Left colon (tissue), 2 donors: ENCODE data around the gene ATAD3B. TPM values are rescaled to one million over a fixed set of nuclear protein-coding genes. Genes with fewer than 3 reads are reported as not detected.
A peak's percentile ranks its signal among the peaks of the same experiment; 100 is the strongest.
"Not testable (repeated sequence)": the region's sequence is repeated elsewhere in the genome, so short reads cannot be mapped to it uniquely, and the experiment has no call there.

ENCODE experiments used
- ATAC-seq: fragments of 200-7000 bp; cut with Tn5 transposase; one replicate; pipeline ENCODE4 v1.9.1; 2020; ENCODE audit warnings: mild to moderate bottlenecking, moderate library complexity
- DNase-seq, 2 donors: peaks; one replicate each; pipeline ENCODE4 v3.0.0-alpha.2; 2020
- intact Hi-C, 2 donors: fragments of 100-400 bp; cut with DNase I in 1 of 2; cut with micrococcal nuclease in 1 of 2; formaldehyde crosslinking; loops; one replicate each; pipeline versions ENCODE4 v1.11.2 to v1.14.0; 2022; cut with DNase I, micrococcal nuclease
- total RNA-seq, 2 donors: library from RNA; stranded (reverse); fragmentation: NEBNext Ultra II Directional; extraction: Animal tissue kit (Norgen Biotek cat#: 25700); gene quantifications; one replicate each; pipeline ENCODE4 v1.2.1, GENCODE V29; 2021
- donor health status: DM: no; HTN: no; CAD: no.
- donor health status: DM: yes; HTN: yes; CAD: no.

ATAD3B gene
- total RNA-seq, 2 donors from 2014 or later, result 15.2 to 16.4 TPM

DNA sequence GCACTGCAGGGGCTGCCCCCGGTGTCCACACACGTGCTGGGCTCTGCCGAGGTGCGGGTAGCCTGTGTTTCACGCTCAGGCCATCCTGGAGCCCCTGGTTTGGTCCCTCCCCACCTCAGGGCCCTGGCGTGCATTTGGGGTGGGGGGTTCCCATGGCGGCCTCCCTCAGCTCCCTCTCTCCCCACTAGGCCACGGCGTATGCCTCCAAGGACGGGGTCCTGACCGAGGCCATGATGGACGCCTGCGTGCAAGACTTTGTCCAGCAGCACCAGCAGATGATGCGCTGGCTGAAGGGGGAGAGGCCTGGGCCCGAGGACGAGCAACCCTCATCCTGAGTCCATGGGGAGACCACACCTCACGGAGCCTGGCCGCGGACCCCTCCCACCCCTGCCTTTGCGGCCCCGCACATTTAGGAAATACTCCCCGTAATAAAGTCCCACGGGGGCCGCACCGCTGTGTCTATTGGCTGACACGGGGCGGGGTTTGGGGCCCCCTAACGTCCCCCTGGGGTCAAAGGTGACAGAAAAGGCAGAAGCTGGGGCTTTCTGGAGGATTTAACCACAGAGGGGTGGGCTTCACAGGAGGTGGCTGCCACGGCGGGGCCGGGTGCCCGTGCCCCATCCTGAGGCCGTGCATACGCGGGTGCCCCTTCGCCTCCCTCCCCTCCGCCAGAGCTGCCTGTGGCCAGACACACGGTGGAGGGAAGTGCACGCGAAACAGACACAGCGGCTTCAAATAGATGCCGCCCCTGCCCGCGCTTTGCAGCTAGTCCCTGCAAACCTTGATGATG is 3.2 kb upstream of the ATAD3B start:
- DNase-seq, ATAC-seq, intact Hi-C loops: not testable (repeated sequence)

DNA sequence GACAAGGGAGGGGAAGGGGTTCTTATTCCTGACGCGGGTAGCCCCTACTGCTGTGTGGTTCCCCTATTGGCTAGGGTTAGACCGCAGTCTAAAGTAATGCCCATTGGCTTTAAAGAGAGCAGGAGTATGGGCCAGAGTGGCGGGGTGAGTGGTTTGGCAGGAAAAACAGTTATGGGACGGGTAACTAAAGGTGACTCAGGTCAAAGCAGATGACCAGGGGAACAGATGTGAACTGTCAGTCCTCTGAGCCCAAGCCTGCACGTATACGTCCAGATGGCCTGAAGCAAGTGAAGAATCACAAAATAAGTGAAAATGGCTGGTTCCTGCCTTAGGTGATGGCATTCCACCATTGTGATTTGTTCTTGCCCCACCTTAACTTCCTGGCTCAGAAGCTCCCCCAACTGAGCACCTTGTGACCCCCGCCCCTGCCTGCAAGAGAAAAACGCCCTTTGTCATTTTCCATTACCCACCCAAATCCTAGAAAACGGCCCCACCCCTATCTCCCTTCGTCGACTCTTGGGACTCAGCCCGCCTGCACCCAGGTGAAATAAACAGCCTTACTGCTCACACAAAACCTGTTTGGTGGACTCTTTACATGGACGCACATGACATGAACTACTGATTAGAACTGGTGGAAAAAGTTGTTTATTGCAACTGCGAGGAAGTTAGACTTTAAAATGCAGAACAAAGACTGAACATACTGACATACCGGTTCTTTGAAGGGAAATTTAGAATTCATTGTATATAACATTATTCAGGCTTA is 758 bp upstream of the ATAD3B start:
- DNase-seq (peak; percentile 28 to 32), ATAC-seq (peak; percentile 41)
- intact Hi-C loops, result no loop called here

DNA sequence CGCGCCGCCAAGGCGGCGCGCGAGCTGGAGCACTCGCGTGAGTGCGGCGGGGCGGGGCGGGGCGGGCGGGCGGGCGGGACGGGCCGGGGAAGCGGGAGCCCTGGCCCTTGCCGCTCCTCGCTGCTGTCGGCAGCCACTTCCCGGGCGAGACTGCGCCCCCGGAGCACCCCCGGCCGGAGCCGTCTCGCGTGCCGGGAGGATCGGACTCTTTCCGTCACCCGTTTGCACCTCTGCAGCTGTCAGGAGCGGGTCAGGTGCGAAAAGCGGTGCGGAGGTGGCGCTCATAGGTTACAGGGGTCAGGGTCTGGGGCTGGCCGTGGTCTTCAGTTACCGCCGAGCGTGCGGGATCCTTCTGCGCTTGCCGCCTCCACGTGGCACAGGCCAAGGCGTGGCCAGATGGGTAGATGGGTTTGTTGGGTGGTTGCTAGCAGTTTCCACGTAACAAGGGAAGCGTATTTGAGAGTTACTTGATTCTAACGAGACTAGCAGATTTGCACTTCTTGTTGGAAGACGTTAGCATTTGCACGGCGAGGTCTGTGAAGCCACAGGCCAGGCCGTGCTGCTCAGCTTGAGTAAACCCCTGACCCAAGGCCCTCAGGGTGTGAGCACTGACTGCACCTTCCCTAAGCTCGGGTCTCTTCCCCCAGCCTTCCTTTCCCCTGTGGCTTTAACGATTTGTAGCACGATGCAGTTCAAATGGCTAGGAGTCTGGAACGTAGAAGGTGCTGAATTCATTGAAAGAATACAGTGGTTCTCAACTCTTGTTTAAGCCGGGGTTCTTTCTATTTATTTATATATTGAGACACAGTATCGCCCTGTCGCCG is 700 bp downstream of the ATAD3B start:
- ATAC-seq, result peak; percentile 39
- DNase-seq, intact Hi-C loops: not testable (repeated sequence)

DNA sequence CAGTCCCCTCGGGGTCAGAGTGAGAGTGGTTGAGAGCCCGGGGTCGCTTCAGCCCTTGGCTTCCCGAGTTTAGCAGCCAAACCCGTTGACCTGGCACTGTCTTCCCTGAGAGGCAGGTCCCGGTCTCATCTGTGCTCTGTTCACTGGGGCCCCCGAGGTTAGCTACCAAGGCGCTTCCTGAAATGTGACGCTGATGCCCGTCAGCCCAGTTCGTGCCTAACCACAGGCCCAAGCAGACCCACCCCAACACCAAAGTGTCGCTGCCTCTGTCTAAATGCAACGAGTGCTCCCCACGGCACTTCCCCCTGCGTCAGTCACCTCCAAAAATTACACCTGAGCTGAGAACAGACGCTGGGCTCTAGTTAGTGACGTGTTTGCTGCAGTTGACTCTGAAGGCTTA is 4.4 kb downstream of the ATAD3B start:
- ATAC-seq, intact Hi-C loops, DNase-seq: not testable (repeated sequence)

DNA sequence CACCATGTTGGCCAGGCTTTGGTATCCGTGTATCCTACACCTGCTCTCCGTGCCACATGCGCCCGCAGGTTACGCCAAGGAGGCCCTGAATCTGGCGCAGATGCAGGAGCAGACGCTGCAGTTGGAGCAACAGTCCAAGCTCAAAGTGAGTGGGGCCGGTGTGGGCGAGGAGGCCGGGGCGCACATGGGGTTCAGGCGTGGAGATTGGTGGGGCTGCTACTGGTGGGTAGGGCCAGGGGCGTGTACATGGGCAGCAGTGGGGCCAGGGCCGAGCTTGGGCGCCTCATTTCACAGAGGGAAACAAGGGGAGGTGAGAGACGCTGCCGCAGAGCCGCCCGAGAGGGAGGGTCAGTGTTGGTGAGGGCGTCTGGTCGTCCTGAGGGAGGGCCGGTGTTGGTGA is 5.6 kb downstream of the ATAD3B start:
- ATAC-seq, result no peak
- no peak for DNase-seq
- intact Hi-C loops, result no loop called here

DNA sequence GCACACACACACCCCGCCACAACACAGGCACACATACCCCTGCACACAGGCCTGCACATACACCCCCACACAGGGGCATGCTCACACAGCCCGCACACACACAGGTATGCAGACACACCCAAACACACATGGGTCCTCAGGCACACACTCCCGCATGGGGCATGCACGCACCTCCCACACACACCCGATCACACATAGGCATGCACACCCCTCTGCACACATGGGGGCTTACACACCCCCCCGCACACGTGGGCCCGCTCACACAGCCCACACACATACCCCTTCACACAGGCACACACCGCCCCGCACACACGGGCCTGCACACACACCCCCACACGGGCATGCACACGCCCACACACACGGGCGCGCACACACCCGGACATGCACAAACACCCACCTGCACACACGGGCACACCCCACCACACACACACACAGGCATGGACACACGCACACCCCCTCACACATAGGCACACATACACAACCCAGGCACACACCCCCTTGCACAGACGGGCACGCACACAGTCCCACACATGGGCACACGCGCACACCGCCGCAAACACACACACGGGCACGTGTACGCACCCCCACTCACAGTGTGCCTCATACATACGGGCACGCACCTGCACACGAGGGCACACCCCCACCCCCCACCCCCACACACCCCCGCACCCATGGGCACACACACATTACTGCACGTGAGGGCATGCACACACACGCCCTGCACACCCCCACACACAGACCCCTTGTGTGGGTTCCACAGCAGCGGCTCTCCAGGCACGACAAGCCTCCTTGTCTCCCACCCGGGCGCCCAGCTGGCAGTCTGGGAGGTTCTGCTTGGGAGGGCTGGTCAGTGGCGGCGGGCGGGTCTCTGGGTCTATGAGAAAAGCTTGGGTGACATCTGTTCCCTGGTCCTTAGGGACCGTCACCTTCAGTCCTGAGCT is 8.3 kb downstream of the ATAD3B start:
- no peak for ATAC-seq
- intact Hi-C loops, result no loop called here
- DNase-seq, result no peak

DNA sequence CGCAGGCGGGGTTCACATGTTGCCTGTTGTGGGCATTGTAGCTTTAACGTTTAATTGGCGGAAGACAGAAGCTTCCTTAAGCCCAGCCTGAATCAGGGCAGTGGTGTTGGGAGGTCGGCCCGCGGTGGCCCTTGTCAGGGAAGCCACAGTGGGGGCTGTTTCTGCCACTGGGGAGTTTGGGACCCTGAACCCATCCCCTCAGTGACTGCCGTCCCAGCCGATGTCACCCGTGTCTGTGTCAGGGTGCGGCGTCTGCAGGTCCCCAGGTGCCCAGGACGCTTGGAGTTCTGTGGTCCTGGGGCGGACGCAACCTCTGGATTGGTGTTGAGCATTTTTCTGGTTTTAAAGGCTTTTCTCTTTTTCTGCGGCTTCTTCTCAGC is 8.9 kb downstream of the ATAD3B start:
- DNase-seq, intact Hi-C loops, ATAC-seq: not testable (repeated sequence)

DNA sequence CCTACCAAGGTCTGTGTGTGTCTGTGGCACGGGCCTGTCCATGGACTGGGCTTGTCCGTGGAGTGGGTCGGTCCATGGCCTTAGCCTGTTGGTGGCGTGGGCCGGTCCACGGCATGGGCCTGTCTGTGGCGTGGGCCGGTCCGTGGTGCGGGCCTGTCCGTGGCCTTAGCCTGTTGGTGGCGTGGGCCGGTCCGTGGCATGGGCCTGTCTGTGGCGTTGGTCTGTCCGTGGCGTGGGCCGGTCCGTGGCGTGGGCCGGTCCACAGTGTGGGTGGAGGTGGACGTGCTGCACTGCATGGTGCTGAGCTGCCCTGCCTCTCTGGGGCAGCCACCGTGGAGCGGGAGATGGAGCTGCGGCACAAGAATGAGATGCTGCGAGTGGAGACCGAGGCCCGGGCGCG is 10.2 kb downstream of the ATAD3B start:
- intact Hi-C loops, ATAC-seq, DNase-seq: not testable (repeated sequence)

DNA sequence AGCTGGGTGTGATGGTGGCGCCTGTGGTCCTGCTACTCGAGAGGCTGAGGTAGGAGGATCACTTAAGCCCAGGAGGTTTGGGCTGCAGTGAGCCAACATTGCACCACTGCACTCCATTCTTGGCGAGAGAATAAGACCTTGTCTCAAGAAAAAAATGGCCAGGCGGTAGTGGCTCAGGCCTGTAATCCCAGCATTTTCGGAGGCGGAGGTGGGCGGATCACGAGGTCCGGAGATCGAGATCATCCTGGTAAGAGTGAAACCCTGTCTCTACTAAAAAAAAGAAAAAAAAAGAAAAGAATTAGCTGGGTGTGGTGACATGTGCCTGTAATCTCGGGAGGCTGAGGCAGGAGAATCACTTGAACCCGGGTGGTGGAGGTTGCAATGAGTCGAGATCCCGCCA is 11.3 kb downstream of the ATAD3B start:
- ATAC-seq, result no peak
- intact Hi-C loops, result no loop called here
- DNase-seq, result no peak

DNA sequence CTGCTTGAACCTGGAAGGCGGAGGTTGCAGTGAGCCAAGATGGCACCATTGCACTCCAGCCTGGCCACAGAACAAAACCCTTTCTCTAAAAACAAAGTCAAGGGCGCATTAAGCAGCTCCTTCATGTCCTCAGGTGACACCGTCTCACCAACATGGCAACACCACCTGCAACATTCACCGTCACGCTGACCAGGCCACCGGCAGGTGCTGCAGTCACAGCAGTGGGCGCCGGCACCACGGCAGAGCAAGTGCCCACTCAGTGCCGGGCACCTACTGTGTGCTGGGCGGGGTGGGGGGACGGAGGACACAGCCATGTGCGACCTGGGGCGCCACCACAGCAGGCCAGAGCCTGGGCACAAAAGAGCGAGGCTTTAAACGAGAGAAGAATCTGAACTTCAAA is 12.1 kb downstream of the ATAD3B start:
- no peak for DNase-seq
- intact Hi-C loops, result no loop called here
- no peak for ATAC-seq

DNA sequence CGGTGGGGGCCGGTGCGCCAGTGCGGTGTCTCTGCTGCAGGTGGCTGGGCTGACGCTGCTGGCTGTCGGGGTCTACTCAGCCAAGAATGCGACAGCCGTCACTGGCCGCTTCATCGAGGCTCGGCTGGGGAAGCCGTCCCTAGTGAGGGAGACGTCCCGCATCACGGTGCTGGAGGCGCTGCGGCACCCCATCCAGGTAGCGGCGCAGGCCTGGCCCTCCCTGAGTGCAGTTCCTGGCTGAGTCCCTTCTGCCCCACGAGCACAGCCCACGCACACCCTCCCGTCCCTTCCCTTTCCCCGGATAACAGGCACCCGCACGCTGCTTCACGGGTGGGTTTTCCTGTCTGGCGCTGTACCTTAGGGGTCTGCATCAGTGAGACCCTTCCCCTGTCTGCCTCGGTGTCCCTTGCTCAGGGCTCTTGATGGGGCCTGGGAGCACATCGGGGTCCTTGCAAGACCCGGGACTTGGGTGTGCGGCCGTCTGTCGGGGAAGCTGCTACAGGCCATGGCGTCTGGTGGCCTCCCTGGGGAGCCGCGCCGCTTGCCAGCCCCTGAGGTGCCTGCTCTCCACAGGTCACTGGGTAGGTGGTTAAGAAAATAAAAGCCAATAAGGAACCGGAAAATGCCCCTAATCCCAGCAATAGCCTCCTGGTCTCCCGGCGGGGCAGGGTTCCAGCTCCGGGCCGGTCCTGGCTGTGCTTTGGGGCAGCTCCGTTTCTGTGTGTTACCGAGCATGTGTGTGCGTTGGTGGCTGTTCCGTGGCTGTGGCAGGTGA is 13.6 kb downstream of the ATAD3B start:
- intact Hi-C loops, ATAC-seq, DNase-seq: not testable (repeated sequence)

DNA sequence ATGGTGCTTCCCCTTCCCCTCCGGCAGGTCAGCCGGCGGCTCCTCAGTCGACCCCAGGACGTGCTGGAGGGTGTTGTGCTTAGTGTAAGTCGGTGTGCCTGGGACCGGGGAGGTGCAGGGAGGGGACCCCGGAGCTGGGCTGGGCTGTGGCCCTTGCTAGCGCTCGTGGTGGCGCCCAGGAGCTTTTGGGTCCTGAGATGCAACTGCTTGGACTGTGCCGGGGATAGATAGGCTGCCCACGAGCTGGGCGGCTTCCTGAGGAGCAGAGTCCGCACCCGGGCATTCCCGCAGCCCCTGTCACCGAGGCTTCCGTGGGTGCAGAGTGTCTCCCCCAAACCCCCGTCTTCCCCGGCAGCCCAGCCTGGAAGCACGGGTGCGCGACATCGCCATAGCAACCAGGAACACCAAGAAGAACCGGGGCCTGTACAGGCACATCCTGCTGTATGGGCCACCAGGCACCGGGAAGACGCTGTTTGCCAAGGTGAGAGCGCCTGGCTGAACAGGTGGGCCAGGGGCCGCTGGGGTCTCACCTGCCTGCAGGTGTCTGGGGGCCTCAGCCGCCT is 14.3 kb downstream of the ATAD3B start:
- ATAC-seq, intact Hi-C loops, DNase-seq: not testable (repeated sequence)

DNA sequence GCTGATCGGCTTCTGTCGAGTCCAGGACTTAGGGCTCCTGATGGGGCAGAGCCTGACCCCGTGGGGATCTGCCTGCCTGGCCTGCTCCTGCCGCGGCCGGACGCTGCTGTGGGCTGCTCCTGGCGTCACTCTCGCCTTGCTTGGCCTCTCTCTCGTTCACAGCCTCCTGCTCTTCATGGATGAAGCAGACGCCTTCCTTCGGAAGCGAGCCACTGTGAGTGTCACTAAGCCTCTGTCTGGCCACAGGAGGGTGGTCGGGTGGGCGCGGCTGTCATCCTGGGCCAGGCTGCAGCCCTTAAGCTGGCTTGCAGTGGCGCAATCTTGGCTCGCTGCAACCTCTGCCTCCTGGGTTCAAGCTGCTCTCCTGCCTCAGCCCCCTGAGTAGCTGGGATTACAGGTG is 16.1 kb downstream of the ATAD3B start:
- DNase-seq (no peak), ATAC-seq (no peak)
- intact Hi-C loops, result no loop called here

DNA sequence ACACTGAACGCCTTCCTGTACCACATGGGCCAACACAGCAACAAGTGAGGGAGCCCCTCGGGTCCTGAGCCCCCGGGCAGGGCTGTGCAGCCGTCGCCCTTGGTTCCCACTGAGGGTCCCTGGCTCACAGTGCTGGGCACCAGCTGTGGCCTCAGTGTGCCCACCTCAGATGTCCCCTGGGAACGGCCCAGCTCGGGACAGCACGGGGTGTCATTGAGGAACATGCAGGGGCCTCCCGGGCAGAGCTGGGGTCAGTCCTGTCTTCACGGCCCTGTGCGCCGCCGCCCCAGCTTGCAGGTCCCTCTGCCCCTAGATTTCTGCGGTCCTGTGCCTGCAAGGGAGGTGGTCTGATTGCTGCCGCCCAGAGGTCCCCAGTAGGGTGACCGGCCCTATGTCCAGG is 17.7 kb downstream of the ATAD3B start:
- DNase-seq (no peak), ATAC-seq (no peak)
- intact Hi-C loops, result no loop called here

DNA sequence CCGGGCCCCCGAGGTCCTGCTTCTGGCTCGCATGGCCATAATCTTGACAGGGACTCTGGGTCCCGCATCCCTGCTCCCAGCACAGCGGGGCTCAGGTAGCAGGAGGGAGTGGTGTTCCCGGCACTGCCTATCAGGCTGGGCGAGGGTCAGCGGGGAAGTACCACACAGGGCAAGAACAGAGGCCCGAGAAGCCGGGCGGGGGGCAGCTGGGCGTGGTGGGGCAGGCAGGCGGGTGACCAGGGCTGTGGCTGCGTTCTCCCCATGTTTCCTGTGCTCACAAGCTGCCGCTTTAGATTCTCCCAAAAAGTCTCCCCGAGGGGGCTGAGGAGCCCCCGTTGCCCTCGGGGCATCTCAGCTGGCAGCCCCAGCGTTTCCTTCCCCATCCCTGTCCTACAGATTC is 18.3 kb downstream of the ATAD3B start:
- intact Hi-C loops, result no loop called here
- DNase-seq (no peak), ATAC-seq (no peak)

DNA sequence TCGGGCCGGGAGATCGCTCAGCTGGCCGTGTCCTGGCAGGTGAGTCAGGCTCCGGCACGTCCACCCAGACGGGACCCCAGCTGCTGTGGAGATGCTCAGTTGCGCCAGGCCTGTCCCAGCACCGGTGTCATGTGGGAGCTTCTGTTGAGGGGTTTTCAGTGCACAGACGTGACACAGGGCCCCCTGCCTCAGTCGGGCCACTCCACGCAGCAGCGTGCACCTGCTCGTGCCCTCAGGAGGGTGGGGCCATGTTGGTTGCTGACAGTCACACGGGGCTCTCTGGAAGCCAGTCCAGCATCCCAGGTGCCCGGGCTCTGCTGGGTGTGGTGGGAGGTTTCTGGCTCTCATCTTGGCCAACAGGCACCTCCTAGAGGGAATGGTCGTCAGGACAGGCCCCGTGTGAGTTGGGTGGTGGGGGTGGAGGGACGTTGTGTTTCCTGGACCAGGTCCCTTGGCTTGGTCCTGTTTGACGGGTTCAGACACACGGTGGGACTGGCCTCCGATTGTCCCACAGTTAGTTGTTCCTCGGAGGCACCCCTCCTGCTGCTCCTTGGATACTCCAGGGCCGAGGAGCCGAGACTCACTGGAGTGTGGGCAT is 19.2 kb downstream of the ATAD3B start:
- intact Hi-C loops, result no loop called here
- ATAC-seq (no peak), DNase-seq (no peak)

DNA sequence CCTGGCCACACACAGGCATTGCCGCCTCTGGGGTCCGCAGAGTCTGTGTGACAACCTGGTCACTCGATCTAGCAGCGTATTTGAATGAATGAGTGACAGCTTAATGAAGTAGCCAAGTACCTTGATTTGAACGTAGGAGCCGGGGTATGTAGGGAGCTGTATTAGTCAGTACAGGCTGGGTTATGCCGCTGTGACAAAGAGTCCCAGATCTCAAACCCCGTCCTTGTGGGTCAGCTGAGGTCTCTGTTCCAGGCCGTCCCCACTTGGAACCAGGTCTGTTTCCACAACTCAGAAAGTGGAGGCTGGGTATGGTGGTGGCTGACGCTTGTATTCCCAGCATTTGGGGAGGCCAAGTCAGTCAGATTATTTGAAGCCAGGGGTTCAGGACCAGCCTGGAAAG is 20.0 kb downstream of the ATAD3B start:
- intact Hi-C loops, result no loop called here
- ATAC-seq, result no peak
- DNase-seq, result no peak
